Activated CD8-positive, alpha-beta T cell treated with anti-CD3 and anti-CD28 coated beads for 36 hours (primary cell): ENCODE results near the gene EMC8. TPM values are rescaled to one million over a fixed set of nuclear protein-coding genes. Genes with fewer than 3 reads are reported as not detected.

Experiments
- ATAC-seq: fragments of 200-7000 bp; cut with Tn5 transposase; one replicate; pipeline ENCODE4 v1.10.0; 2021; ENCODE audit warnings: mild to moderate bottlenecking, moderate library complexity
- CTCF ChIA-PET: fragments of 350-600 bp; sonication (Branson Sonifier 250); formaldehyde crosslinking; loops from one replicate; lab custom pipeline; 2021; ENCODE audit warnings: antibody characterized with exemption; lab: Charles Lee
- POLR2A ChIA-PET: fragments of 350-600 bp; sonication (Branson Sonifier 250); formaldehyde crosslinking; loops from one replicate; lab custom pipeline; 2021; ENCODE audit warnings: antibody characterized with exemption; lab: Charles Lee
- DNase-seq: peaks from one replicate; pipeline ENCODE4 v3.0.0-alpha.2; 2020
- H3K27ac Mint-ChIP-seq: one replicate; pipeline ENCODE4 v1.8.0; 2021; ENCODE audit warnings: mild to moderate bottlenecking, mixed read lengths
- H3K27me3 Mint-ChIP-seq: one replicate; pipeline ENCODE4 v1.8.0; 2021; ENCODE audit warnings: mixed read lengths
- H3K36me3 Mint-ChIP-seq: one replicate; pipeline ENCODE4 v1.8.0; 2021; ENCODE audit warnings: low read depth, mixed read lengths
- H3K4me1 Mint-ChIP-seq: one replicate; pipeline ENCODE4 v1.8.0; 2021; ENCODE audit warnings: low read depth, mixed read lengths
- H3K4me3 Mint-ChIP-seq: one replicate; pipeline ENCODE4 v1.8.0; 2021; ENCODE audit warnings: mild to moderate bottlenecking, moderate library complexity, mixed read lengths
- H3K9me3 Mint-ChIP-seq: one replicate; pipeline ENCODE4 v1.8.0; 2021; ENCODE audit warnings: mixed read lengths
- CTCF ChIP-seq: fragments of 200-600 bp; IDR thresholded peaks from one replicate; pipeline ENCODE4 v1.8.0; 2022; ENCODE audit warnings: antibody characterized with exemption, mild to moderate bottlenecking
- intact Hi-C: fragments of 100-400 bp; cut with micrococcal nuclease; formaldehyde crosslinking; loops from one replicate; pipeline ENCODE4 v1.10.0; 2022
- total RNA-seq, 2 experiments: library from RNA; stranded (reverse); gene quantifications; one replicate each; pipeline ENCODE4 v1.2.3, GENCODE V29; 2021

EMC8 gene
- total RNA-seq, 2 experiments from 2014 or later: 32.4 to 38.6 TPM

- peaks cover 2% of the 10 kb centered on the region for H3K27me3 Mint-ChIP-seq
- DNase-seq (no peak), ATAC-seq (no peak)
- H3K4me3 Mint-ChIP-seq: no peak overlapping the region
- H3K36me3 Mint-ChIP-seq: no peaks in the 10 kb centered on the region
- intact Hi-C loops: no loop called here
- H3K9me3 Mint-ChIP-seq: no peaks in the 10 kb centered on the region
- TF ChIP-seq CTCF: no peak
- H3K27ac Mint-ChIP-seq: no peak overlapping the region
- CTCF ChIA-PET: no interaction called here
- POLR2A ChIA-PET: no interaction called here
- H3K4me1 Mint-ChIP-seq: no peaks in the 10 kb centered on the region
Measured at GRCh38 chr16:85765211-85765610, 34.1 kb downstream of the EMC8 start.

- no peak for ATAC-seq
- CTCF ChIA-PET: no interaction called here
- Mint-ChIP-seq H3K4me1 (peaks cover 7% of the 10 kb centered on the region), H3K9me3 (no peaks in the 10 kb centered on the region), H3K27ac (no peak overlapping the region), H3K4me3 (no peak overlapping the region), H3K27me3 (peaks cover 17% of the 10 kb centered on the region), H3K36me3 (no peaks in the 10 kb centered on the region)
- POLR2A ChIA-PET: interaction anchor here (0.7 kb wide), 1 partner anchor 113 kb away, joined by 3 read pairs; no protein-coding TSS in a partner anchor
- intact Hi-C loops: no loop called here
- no peak for TF ChIP-seq CTCF
- no peak for DNase-seq
Measured at GRCh38 chr16:85763616-85764015, 35.7 kb downstream of the EMC8 start.

GRCh38 chr16:85762970-85763369 is 36.4 kb downstream of the EMC8 start:
- Mint-ChIP-seq H3K27me3 (peaks cover 20% of the 10 kb centered on the region), H3K9me3 (no peaks in the 10 kb centered on the region), H3K36me3 (no peaks in the 10 kb centered on the region), H3K4me1 (peaks cover 8% of the 10 kb centered on the region), H3K27ac (no peak overlapping the region), H3K4me3 (no peak overlapping the region)
- intact Hi-C loops: no loop called here
- ChIA-PET CTCF (no interaction called here), POLR2A (no interaction called here)
- ATAC-seq: no peak
- no peak for TF ChIP-seq CTCF
- DNase-seq: no peak

GRCh38 chr16:85761861-85762260 is 37.5 kb downstream of the EMC8 start:
- Mint-ChIP-seq H3K36me3 (no peaks in the 10 kb centered on the region), H3K27ac (no peak overlapping the region), H3K27me3 (peaks cover 21% of the 10 kb centered on the region), H3K4me3 (no peak overlapping the region), H3K4me1 (peaks cover 15% of the 10 kb centered on the region), H3K9me3 (no peaks in the 10 kb centered on the region)
- TF ChIP-seq CTCF: no peak
- intact Hi-C loops: no loop called here
- DNase-seq: no peak
- ATAC-seq: no peak
- POLR2A ChIA-PET: no interaction called here
- CTCF ChIA-PET: no interaction called here

GRCh38 chr16:85759631-85760419 is 39.5 kb downstream of the EMC8 start:
- peaks cover 22% of the 10 kb centered on the region for H3K27me3 Mint-ChIP-seq
- POLR2A ChIA-PET: interaction anchor here (0.6 to 1.4 kb wide), 2 partner anchors 12 to 1726 kb away, joined by 3 read pairs; no protein-coding TSS in a partner anchor
- no peak overlapping the region for H3K27ac Mint-ChIP-seq
- peaks cover 20% of the 10 kb centered on the region for H3K4me1 Mint-ChIP-seq
- TF ChIP-seq CTCF: peak; percentile 57
- intact Hi-C loops: no loop called here
- ATAC-seq (peak; percentile 65), DNase-seq (peak; percentile 59)
- CTCF ChIA-PET: interaction anchor here (0.7 to 1.8 kb wide), 13 partner anchors 13 to 264 kb away, joined by 3 to 4 read pairs (median 3); no protein-coding TSS in a partner anchor
- no peaks in the 10 kb centered on the region for H3K36me3 Mint-ChIP-seq
- no peak overlapping the region for H3K4me3 Mint-ChIP-seq
- H3K9me3 Mint-ChIP-seq: no peaks in the 10 kb centered on the region
